GM21447 (cell line): ENCODE measurements around the gene RBMX2.

Experiments used
- ATAC-seq: cut with Tn5 transposase; IDR thresholded peaks from one replicate; pipeline ENCODE4 v1.9.1; 2021; ENCODE audit not compliant: unreplicated experiment

Gene RBMX2

GRCh38 chrX:130444641-130445336 is 43.0 kb downstream of the RBMX2 start:
- ATAC-seq, result no peak

- no peak for ATAC-seq
These were observed 45.2 kb downstream of the RBMX2 start for GRCh38 chrX:130446974-130447373.
